Measurements from ENCODE around the gene PAOX.
A peak's percentile ranks its signal among the peaks of the same experiment; 100 is the strongest.
"Not testable (repeated sequence)": the region's sequence is repeated elsewhere in the genome, so short reads cannot be mapped to it uniquely, and the experiment has no call there.

The PAOX gene

GRCh38 chr10:133405844-133406527, 26.9 kb downstream of the PAOX start:
- DNase-seq (ENCODE audit: low spot score): no peak

GRCh38 chr10:133411523-133412380, 32.7 kb downstream of the PAOX start:
- no peak for DNase-seq (ENCODE audit: low spot score)

- no peak for DNase-seq (ENCODE audit: low spot score)
These were observed 33.3 kb downstream of the PAOX start for GRCh38 chr10:133412381-133412711.

GRCh38 chr10:133414401-133414800, 35.3 kb downstream of the PAOX start:
- DNase-seq (ENCODE audit: low spot score): not testable (repeated sequence)

- no peak for DNase-seq (ENCODE audit: low spot score)
These were observed 36.7 kb downstream of the PAOX start for GRCh38 chr10:133415752-133416151.

- DNase-seq (ENCODE audit: low spot score): no peak
These were observed 39.4 kb downstream of the PAOX start for GRCh38 chr10:133418289-133418993.

- no peak for DNase-seq (ENCODE audit: low spot score)
These were observed 40.3 kb downstream of the PAOX start for GRCh38 chr10:133419211-133419950.

GRCh38 chr10:133420028-133420427, 41.0 kb downstream of the PAOX start:
- no peak for DNase-seq (ENCODE audit: low spot score)

GRCh38 chr10:133420579-133420978, 41.5 kb downstream of the PAOX start:
- DNase-seq (ENCODE audit: low spot score): no peak

- DNase-seq (ENCODE audit: low spot score): no peak
These were observed 42.5 kb downstream of the PAOX start for GRCh38 chr10:133421336-133422222.

GRCh38 chr10:133422223-133422806, 43.3 kb downstream of the PAOX start:
- DNase-seq (ENCODE audit: low spot score): no peak

GRCh38 chr10:133422807-133423771, 44.0 kb downstream of the PAOX start:
- no peak for DNase-seq (ENCODE audit: low spot score)

GRCh38 chr10:133424102-133424501, 45.0 kb downstream of the PAOX start:
- not testable (repeated sequence) for DNase-seq (ENCODE audit: low spot score)

GRCh38 chr10:133424601-133425000, 45.5 kb downstream of the PAOX start, which contains the start of gene SPRN:
TSS of gene SPRN (minus strand) at chr10:133424625. CDS start at chr10:133423681, 944 bp downstream.
- DNase-seq (ENCODE audit: low spot score): not testable (repeated sequence)

- DNase-seq (ENCODE audit: low spot score): not testable (repeated sequence)
These were observed 50.5 kb downstream of the PAOX start for GRCh38 chr10:133429571-133429970.

GRCh38 chr10:133431888-133432613, 53.0 kb downstream of the PAOX start:
- DNase-seq (ENCODE audit: low spot score): not testable (repeated sequence)

- DNase-seq (ENCODE audit: low spot score): not testable (repeated sequence)
These were observed 53.7 kb downstream of the PAOX start for GRCh38 chr10:133432789-133433188.

- DNase-seq (ENCODE audit: low spot score): peak; percentile 71
These were observed 59.7 kb downstream of the PAOX start for GRCh38 chr10:133438711-133439273.
